ENCODE data around the gene THOP1. TPM values are rescaled to one million over a fixed set of nuclear protein-coding genes. Genes with fewer than 3 reads are reported as not detected.

Gene THOP1
- total RNA-seq, 1 donor from 2014 or later: 28.5 TPM

- intact Hi-C loops (cut with DNase I): no loop called here
- Histone ChIP-seq H3K27ac (no peak overlapping the region), H3K9me3 (peaks cover 33% of the 10 kb centered on the region)
These were observed 73.6 kb downstream of the THOP1 start for GRCh38 chr19:2858864-2859263.

GRCh38 chr19:2863816-2864215 is 78.5 kb downstream of the THOP1 start:
- no peaks in the 10 kb centered on the region for H3K27me3 ChIP-seq
- no peaks in the 10 kb centered on the region for H3K36me3 ChIP-seq
- H3K9me3 ChIP-seq: peaks cover 3% of the 10 kb centered on the region
- no peak overlapping the region for H3K4me3 ChIP-seq
- no peak for TF ChIP-seq POLR2A (IDR thresholded peaks at IDR 0.05)
- TF ChIP-seq, protein P1, sequence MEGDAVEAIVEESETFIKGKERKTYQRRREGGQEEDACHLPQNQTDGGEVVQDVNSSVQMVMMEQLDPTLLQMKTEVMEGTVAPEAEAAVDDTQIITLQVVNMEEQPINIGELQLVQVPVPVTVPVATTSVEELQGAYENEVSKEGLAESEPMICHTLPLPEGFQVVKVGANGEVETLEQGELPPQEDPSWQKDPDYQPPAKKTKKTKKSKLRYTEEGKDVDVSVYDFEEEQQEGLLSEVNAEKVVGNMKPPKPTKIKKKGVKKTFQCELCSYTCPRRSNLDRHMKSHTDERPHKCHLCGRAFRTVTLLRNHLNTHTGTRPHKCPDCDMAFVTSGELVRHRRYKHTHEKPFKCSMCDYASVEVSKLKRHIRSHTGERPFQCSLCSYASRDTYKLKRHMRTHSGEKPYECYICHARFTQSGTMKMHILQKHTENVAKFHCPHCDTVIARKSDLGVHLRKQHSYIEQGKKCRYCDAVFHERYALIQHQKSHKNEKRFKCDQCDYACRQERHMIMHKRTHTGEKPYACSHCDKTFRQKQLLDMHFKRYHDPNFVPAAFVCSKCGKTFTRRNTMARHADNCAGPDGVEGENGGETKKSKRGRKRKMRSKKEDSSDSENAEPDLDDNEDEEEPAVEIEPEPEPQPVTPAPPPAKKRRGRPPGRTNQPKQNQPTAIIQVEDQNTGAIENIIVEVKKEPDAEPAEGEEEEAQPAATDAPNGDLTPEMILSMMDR (IDR thresholded peaks at IDR 0.05): no peak
- TF ChIP-seq POLR2AphosphoS5 (IDR thresholded peaks at IDR 0.05; ENCODE audit: insufficient read depth in 1 of 2, low read depth in 1 of 2): no peak
- intact Hi-C loops (cut with DNase I): no loop called here
- DNase-seq (ENCODE audit: extremely low spot score in 2 of 2): no peak
- no peak overlapping the region for H3K27ac ChIP-seq
- H3K4me1 ChIP-seq: no peaks in the 10 kb centered on the region

More at GRCh38 chr19:2858864-2859263, 73.6 kb downstream of the THOP1 start:
- no peak for DNase-seq (ENCODE audit: extremely low spot score in 2 of 2)
- Histone ChIP-seq H3K36me3 (peaks cover 0 to 9% of the 10 kb centered on the region in 2 donors), H3K27me3 (no peaks in the 10 kb centered on the region), H3K4me3 (no peak overlapping the region), H3K4me1 (no peaks in the 10 kb centered on the region)
- TF ChIP-seq POLR2AphosphoS5 (IDR thresholded peaks at IDR 0.05; ENCODE audit: insufficient read depth in 1 of 2, low read depth in 1 of 2): no peak
- TF ChIP-seq, protein P1 (IDR thresholded peaks at IDR 0.05): no peak
- no peak for TF ChIP-seq POLR2A (IDR thresholded peaks at IDR 0.05)

Other genes starting within 250 kb of the THOP1 start
- 2.0 TPM for gene GNG7, start 82.8 kb upstream of the THOP1 start, total RNA-seq
- 2.0 TPM for gene DIRAS1, start 64.1 kb upstream of the THOP1 start, total RNA-seq
- gene SLC39A3, start 45.5 kb upstream of the THOP1 start, total RNA-seq: 27.7 TPM
- gene SGTA, start 2.2 kb upstream of the THOP1 start, total RNA-seq: 58.4 TPM
- 6.9 TPM for gene ZNF554, start 34.4 kb downstream of the THOP1 start, total RNA-seq
- 3.7 TPM for gene ZNF555, start 56.0 kb downstream of the THOP1 start, total RNA-seq
- not detected for gene ZNF556, start 81.8 kb downstream of the THOP1 start, total RNA-seq
- gene ZNF57, start 115.4 kb downstream of the THOP1 start, total RNA-seq: 7.4 TPM
- 6.4 TPM for gene ZNF77, start 159.5 kb downstream of the THOP1 start, total RNA-seq
- gene TLE6, start 192.1 kb downstream of the THOP1 start, total RNA-seq: 10.6 TPM
- gene TLE2, start 243.8 kb downstream of the THOP1 start, total RNA-seq: 28.2 TPM